ENCODE results near the gene ZBBX. TPM values are rescaled to one million over a fixed set of nuclear protein-coding genes. Genes with fewer than 3 reads are reported as not detected.

The ZBBX gene
- total and polyA plus RNA-seq, 4 donors = not detected

DNA sequence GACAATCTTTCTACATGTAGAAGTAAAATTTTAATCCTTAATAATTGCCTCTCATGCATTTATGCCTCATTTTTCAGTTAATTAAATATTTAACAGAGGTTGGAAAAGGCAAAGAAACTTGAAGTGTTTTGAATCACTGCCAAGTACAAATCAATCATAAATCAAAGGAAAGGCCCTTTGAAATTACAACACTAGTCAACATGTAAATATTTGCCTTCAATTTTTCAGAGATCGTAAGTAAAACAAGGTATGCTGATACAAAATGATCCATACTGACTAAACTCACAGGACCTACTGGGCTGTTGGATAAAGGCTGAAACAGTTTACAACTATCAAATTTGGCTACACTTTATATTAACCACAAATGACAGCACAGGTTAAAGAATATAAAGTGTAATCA lies 33.9 kb downstream of the ZBBX start:
- Histone ChIP-seq H3K36me3 (ENCODE audit: control insufficient read depth in 4 of 4, insufficient read depth in 3 of 4, low read depth in 1 of 4, low read length in 3 of 4) (no peaks in the 10 kb centered on the region), H3K9ac (ENCODE audit: low read depth in 1 of 2, low read length in 2 of 2) (no peak overlapping the region), H3K9me3 (ENCODE audit: control insufficient read depth in 4 of 4, low read length in 3 of 4) (no peaks in the 10 kb centered on the region), H3K27me3 (ENCODE audit: control insufficient read depth in 4 of 4, insufficient read depth in 4 of 4, low read length in 3 of 4) (no peaks in the 10 kb centered on the region), H3K4me1 (ENCODE audit: control insufficient read depth in 4 of 4, insufficient read depth in 4 of 4, low read length in 3 of 4) (peaks cover 0 to 6% (median 1%) of the 10 kb centered on the region in 4 donors), H3K4me3 (ENCODE audit: low read depth in 1 of 3, low read length in 3 of 3) (no peak overlapping the region), H3K27ac (ENCODE audit: low read depth in 1 of 2, low read length in 2 of 2) (no peak overlapping the region)
- no peak for DNase-seq (ENCODE audit: low spot score)
- TF ChIP-seq RXRA (IDR thresholded peaks at IDR 0.05) (no peak), JUND (IDR thresholded peaks at IDR 0.05) (no peak), YY1 (IDR thresholded peaks at IDR 0.05) (no peak)
- TF ChIP-seq, protein P1, sequence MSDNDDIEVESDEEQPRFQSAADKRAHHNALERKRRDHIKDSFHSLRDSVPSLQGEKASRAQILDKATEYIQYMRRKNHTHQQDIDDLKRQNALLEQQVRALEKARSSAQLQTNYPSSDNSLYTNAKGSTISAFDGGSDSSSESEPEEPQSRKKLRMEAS (IDR thresholded peaks at IDR 0.05) = no peak
- TF ChIP-seq, protein P2, sequence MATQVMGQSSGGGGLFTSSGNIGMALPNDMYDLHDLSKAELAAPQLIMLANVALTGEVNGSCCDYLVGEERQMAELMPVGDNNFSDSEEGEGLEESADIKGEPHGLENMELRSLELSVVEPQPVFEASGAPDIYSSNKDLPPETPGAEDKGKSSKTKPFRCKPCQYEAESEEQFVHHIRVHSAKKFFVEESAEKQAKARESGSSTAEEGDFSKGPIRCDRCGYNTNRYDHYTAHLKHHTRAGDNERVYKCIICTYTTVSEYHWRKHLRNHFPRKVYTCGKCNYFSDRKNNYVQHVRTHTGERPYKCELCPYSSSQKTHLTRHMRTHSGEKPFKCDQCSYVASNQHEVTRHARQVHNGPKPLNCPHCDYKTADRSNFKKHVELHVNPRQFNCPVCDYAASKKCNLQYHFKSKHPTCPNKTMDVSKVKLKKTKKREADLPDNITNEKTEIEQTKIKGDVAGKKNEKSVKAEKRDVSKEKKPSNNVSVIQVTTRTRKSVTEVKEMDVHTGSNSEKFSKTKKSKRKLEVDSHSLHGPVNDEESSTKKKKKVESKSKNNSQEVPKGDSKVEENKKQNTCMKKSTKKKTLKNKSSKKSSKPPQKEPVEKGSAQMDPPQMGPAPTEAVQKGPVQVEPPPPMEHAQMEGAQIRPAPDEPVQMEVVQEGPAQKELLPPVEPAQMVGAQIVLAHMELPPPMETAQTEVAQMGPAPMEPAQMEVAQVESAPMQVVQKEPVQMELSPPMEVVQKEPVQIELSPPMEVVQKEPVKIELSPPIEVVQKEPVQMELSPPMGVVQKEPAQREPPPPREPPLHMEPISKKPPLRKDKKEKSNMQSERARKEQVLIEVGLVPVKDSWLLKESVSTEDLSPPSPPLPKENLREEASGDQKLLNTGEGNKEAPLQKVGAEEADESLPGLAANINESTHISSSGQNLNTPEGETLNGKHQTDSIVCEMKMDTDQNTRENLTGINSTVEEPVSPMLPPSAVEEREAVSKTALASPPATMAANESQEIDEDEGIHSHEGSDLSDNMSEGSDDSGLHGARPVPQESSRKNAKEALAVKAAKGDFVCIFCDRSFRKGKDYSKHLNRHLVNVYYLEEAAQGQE (IDR thresholded peaks at IDR 0.05) = no peak
- TF ChIP-seq, protein P3, sequence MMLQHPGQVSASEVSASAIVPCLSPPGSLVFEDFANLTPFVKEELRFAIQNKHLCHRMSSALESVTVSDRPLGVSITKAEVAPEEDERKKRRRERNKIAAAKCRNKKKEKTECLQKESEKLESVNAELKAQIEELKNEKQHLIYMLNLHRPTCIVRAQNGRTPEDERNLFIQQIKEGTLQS (IDR thresholded peaks at IDR 0.05) = no peak
- WGBS = 35% methylated on average over 1 of the region's 1 CpG

DNA sequence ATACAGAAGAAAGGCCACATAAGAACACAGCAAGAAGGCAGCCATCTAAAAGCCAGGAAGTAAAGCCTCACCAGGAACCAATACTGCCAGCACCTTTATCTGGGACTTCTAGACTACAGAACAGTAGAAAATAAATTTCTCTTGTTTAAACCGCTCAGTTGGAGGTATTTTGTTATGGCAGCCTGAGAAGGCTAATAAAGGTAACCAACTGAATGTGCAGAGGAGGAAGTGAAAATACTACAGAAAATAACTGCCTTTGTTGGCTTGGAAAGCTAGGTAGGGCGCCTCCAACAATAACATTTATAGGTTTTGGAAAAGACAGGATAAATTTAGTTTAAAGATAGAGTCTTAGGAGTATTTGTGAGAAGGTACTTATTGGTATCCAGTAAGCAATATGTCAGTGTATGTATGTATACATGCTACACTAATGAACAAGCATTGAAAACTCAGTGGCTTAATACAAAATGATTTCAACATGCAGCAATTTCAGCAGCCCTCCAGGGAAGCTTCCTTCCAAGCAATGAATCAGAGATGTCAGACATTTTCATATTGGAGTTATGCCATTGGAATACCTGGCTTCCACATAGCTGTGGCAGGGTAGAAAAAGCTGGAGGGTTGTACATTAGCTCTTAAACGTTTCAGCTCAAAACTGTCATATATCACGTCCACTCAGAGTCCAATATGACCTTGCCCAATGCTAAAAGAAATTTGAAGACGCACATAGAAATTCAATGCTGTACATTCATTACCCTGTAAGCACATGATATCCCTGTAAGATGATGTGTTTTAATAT lies 48.9 kb downstream of the ZBBX start:
- Histone ChIP-seq H3K36me3 (ENCODE audit: control insufficient read depth in 4 of 4, insufficient read depth in 3 of 4, low read depth in 1 of 4, low read length in 3 of 4) (no peaks in the 10 kb centered on the region), H3K27ac (ENCODE audit: low read depth in 1 of 2, low read length in 2 of 2) (no peak overlapping the region), H3K4me1 (ENCODE audit: control insufficient read depth in 4 of 4, insufficient read depth in 4 of 4, low read length in 3 of 4) (peaks cover 0 to 1% (median 0%) of the 10 kb centered on the region in 4 donors), H3K4me3 (ENCODE audit: low read depth in 1 of 3, low read length in 3 of 3) (no peak overlapping the region), H3K9me3 (ENCODE audit: control insufficient read depth in 4 of 4, low read length in 3 of 4) (no peaks in the 10 kb centered on the region), H3K27me3 (ENCODE audit: control insufficient read depth in 4 of 4, insufficient read depth in 4 of 4, low read length in 3 of 4) (no peaks in the 10 kb centered on the region), H3K9ac (ENCODE audit: low read depth in 1 of 2, low read length in 2 of 2) (no peak overlapping the region)
- TF ChIP-seq, protein P4, sequence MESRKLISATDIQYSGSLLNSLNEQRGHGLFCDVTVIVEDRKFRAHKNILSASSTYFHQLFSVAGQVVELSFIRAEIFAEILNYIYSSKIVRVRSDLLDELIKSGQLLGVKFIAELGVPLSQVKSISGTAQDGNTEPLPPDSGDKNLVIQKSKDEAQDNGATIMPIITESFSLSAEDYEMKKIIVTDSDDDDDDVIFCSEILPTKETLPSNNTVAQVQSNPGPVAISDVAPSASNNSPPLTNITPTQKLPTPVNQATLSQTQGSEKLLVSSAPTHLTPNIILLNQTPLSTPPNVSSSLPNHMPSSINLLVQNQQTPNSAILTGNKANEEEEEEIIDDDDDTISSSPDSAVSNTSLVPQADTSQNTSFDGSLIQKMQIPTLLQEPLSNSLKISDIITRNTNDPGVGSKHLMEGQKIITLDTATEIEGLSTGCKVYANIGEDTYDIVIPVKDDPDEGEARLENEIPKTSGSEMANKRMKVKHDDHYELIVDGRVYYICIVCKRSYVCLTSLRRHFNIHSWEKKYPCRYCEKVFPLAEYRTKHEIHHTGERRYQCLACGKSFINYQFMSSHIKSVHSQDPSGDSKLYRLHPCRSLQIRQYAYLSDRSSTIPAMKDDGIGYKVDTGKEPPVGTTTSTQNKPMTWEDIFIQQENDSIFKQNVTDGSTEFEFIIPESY (IDR thresholded peaks at IDR 0.05) = no peak
- TF ChIP-seq, protein P3 (IDR thresholded peaks at IDR 0.05) = no peak
- TF ChIP-seq RXRA (IDR thresholded peaks at IDR 0.05) = no peak
- 85% methylated on average over 5 of the region's 5 CpGs for WGBS
- no peak for DNase-seq (ENCODE audit: low spot score)

DNA sequence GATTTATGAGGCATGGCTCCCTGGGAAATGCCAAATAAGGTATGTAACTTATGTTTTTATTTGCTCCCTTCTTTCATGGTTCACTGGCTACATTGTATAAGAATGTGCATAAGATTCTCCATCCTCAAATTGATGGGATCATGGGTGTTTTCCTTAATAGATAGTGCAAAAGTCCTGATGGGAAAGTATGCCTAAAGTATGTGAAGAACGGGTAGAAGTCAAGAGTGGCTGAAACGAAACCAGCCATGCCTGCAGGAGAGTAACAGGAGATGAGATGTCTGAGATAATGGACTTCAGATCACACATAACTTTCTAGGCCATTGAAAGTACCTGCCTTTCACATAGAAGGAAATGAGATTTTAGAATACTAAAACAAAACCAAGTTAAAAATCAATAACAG lies 56.5 kb downstream of the ZBBX start:
- no peak for DNase-seq (ENCODE audit: low spot score)
- H3K36me3 ChIP-seq (ENCODE audit: control insufficient read depth in 4 of 4, insufficient read depth in 3 of 4, low read depth in 1 of 4, low read length in 3 of 4) = no peaks in the 10 kb centered on the region
- H3K9me3 ChIP-seq (ENCODE audit: control insufficient read depth in 4 of 4, low read length in 3 of 4) = no peaks in the 10 kb centered on the region
- no peaks in the 10 kb centered on the region for H3K27me3 ChIP-seq (ENCODE audit: control insufficient read depth in 4 of 4, insufficient read depth in 4 of 4, low read length in 3 of 4)
- H3K27ac ChIP-seq (ENCODE audit: low read depth in 1 of 2, low read length in 2 of 2) = no peak overlapping the region
- no peak overlapping the region for H3K9ac ChIP-seq (ENCODE audit: low read depth in 1 of 2, low read length in 2 of 2)
- 79% methylated on average over 2 of the region's 2 CpGs for WGBS
- no peak overlapping the region for H3K4me3 ChIP-seq (ENCODE audit: low read depth in 1 of 3, low read length in 3 of 3)
- H3K4me1 ChIP-seq (ENCODE audit: control insufficient read depth in 4 of 4, insufficient read depth in 4 of 4, low read length in 3 of 4) = no peaks in the 10 kb centered on the region
- TF ChIP-seq, protein P4 (IDR thresholded peaks at IDR 0.05) = no peak
- TF ChIP-seq FOXA1 (IDR thresholded peaks at IDR 0.05) (no peak), HNF4G (IDR thresholded peaks at IDR 0.05) (no peak), JUND (IDR thresholded peaks at IDR 0.05) (no peak), RAD21 (IDR thresholded peaks at IDR 0.05) (no peak), RXRA (IDR thresholded peaks at IDR 0.05) (no peak), NR2F2 (IDR thresholded peaks at IDR 0.05) (no peak)
- TF ChIP-seq, protein P3 (IDR thresholded peaks at IDR 0.05) = no peak
